Effector memory CD8-positive, alpha-beta T cell (primary cell): Measurements from ENCODE around the gene CTDNEP1.
A peak's percentile ranks its signal among the peaks of the same experiment; 100 is the strongest.
"Not testable (repeated sequence)": the region's sequence is repeated elsewhere in the genome, so short reads cannot be mapped to it uniquely, and the experiment has no call there.

ENCODE experiments used
- ATAC-seq: fragments of 150-1000 bp; cut with Tn5 transposase; replicated peaks from 2 replicates; pipeline ENCODE4 v1.10.0; 2021; ENCODE audit warnings: mild to moderate bottlenecking, moderate library complexity
- DNase-seq, 3 experiments: peaks; one replicate each; pipeline ENCODE4 v3.0.0; 2021
- H3K27ac Mint-ChIP-seq, 2 donors: one replicate each; pipeline ENCODE4 v1.8.0; 2022; ENCODE audit warnings: mild to moderate bottlenecking in 2 of 2, mixed read lengths in 2 of 2, moderate library complexity in 2 of 2
- H3K27me3 Mint-ChIP-seq, 2 donors: one replicate each; pipeline ENCODE4 v1.8.0; 2022; ENCODE audit warnings: mixed read lengths in 2 of 2
- H3K36me3 Mint-ChIP-seq: one replicate; pipeline ENCODE4 v1.8.0; 2022; ENCODE audit warnings: mild to moderate bottlenecking, moderate library complexity, mixed read lengths; ENCODE audit not compliant: insufficient read depth
- H3K4me1 Mint-ChIP-seq, 2 donors: one replicate each; pipeline ENCODE4 v1.8.0; 2022; ENCODE audit warnings: low read depth in 2 of 2, mixed read lengths in 2 of 2
- H3K4me3 Mint-ChIP-seq, 2 donors: one replicate each; pipeline ENCODE4 v1.8.0; 2022; ENCODE audit warnings: mild to moderate bottlenecking in 2 of 2, mixed read lengths in 2 of 2, moderate library complexity in 2 of 2
- H3K9me3 Mint-ChIP-seq, 2 donors: one replicate each; pipeline ENCODE4 v1.8.0; 2022; ENCODE audit warnings: mixed read lengths in 2 of 2

Gene CTDNEP1

GRCh38 chr17:7249214-7249613 is 2.3 kb downstream of the CTDNEP1 start:
- DNase-seq = no peak

GRCh38 chr17:7248796-7249195 is 2.7 kb downstream of the CTDNEP1 start:
- Mint-ChIP-seq H3K9me3 (no peaks in the 10 kb centered on the region), H3K4me1 (peaks cover 28 to 33% of the 10 kb centered on the region in 2 donors), H3K4me3 (no peak overlapping the region), H3K36me3 (peaks cover 52% of the 10 kb centered on the region), H3K27ac (peak overlapping the region in 1 of 2 donors; percentile 61), H3K27me3 (no peaks in the 10 kb centered on the region)
- DNase-seq = no peak
- ATAC-seq = no peak

More at GRCh38 chr17:7249214-7249613, 2.3 kb downstream of the CTDNEP1 start:
- no peaks in the 10 kb centered on the region for H3K27me3 Mint-ChIP-seq
- H3K4me1 Mint-ChIP-seq = peaks cover 28 to 33% of the 10 kb centered on the region in 2 donors
- no peak for ATAC-seq
- H3K36me3 Mint-ChIP-seq = peaks cover 50% of the 10 kb centered on the region
- H3K9me3 Mint-ChIP-seq = no peaks in the 10 kb centered on the region
- H3K27ac Mint-ChIP-seq = peak overlapping the region; percentile 19 to 61
- peak overlapping the region; percentile 51 to 95 for H3K4me3 Mint-ChIP-seq

GRCh38 chr17:7246779-7247178 is 4.8 kb downstream of the CTDNEP1 start:
- H3K4me3 Mint-ChIP-seq = no peak overlapping the region
- DNase-seq (no peak), ATAC-seq (no peak)
- H3K27me3 Mint-ChIP-seq = no peaks in the 10 kb centered on the region
- no peaks in the 10 kb centered on the region for H3K9me3 Mint-ChIP-seq
- peaks cover 58% of the 10 kb centered on the region for H3K36me3 Mint-ChIP-seq
- H3K4me1 Mint-ChIP-seq = peaks cover 28 to 34% of the 10 kb centered on the region in 2 donors
- peak overlapping the region in 1 of 2 donors; percentile 66 for H3K27ac Mint-ChIP-seq

GRCh38 chr17:7243838-7244237 is 7.7 kb downstream of the CTDNEP1 start:
- DNase-seq, H3K9me3 Mint-ChIP-seq, ATAC-seq, H3K27me3 Mint-ChIP-seq: not testable (repeated sequence)
- Mint-ChIP-seq H3K4me3 (peak overlapping the region in 1 of 2 donors; percentile 100), H3K36me3 (peaks cover 73% of the 10 kb centered on the region), H3K4me1 (peaks cover 34 to 39% of the 10 kb centered on the region in 2 donors), H3K27ac (peak overlapping the region; percentile 98 to 99)

- peaks cover 32 to 37% of the 10 kb centered on the region in 2 donors for H3K4me1 Mint-ChIP-seq
- H3K36me3 Mint-ChIP-seq = peaks cover 76% of the 10 kb centered on the region
- H3K4me3 Mint-ChIP-seq = peak overlapping the region; percentile 99 to 100
- ATAC-seq (no peak), DNase-seq (no peak)
- no peaks in the 10 kb centered on the region for H3K27me3 Mint-ChIP-seq
- no peaks in the 10 kb centered on the region for H3K9me3 Mint-ChIP-seq
- peak overlapping the region; percentile 98 to 99 for H3K27ac Mint-ChIP-seq
These were observed 8.1 kb downstream of the CTDNEP1 start for GRCh38 chr17:7243453-7243729.

- DNase-seq = peak; percentile 90 to 95 (median 93)
- H3K9me3 Mint-ChIP-seq = no peaks in the 10 kb centered on the region
- H3K4me1 Mint-ChIP-seq = peaks cover 33 to 37% of the 10 kb centered on the region in 2 donors
- H3K4me3 Mint-ChIP-seq = peak overlapping the region; percentile 99 to 100
- ATAC-seq = peak; percentile 53
- peak overlapping the region; percentile 98 to 99 for H3K27ac Mint-ChIP-seq
- no peaks in the 10 kb centered on the region for H3K27me3 Mint-ChIP-seq
- H3K36me3 Mint-ChIP-seq = peaks cover 76% of the 10 kb centered on the region
These were observed 8.6 kb downstream of the CTDNEP1 start for GRCh38 chr17:7242717-7243452.

- no peaks in the 10 kb centered on the region for H3K27me3 Mint-ChIP-seq
- no peaks in the 10 kb centered on the region for H3K9me3 Mint-ChIP-seq
- peak; percentile 45 for ATAC-seq
- H3K27ac Mint-ChIP-seq = peak within 1 kb of the TSS; percentile 98 to 99
- peak; percentile 88 to 93 (median 91) for DNase-seq
- H3K4me3 Mint-ChIP-seq = peak within 1 kb of the TSS; percentile 99 to 100
- H3K4me1 Mint-ChIP-seq = peaks cover 37 to 40% of the 10 kb centered on the region in 2 donors
- H3K36me3 Mint-ChIP-seq = peaks cover 84% of the 10 kb centered on the region
These were observed 9.5 kb downstream of the CTDNEP1 start, which contains the start of gene GABARAP for GRCh38 chr17:7241783-7242716. GABARAP (minus strand) TSS chr17:7242449; CDS start chr17:7242330, 119 bp downstream.

GRCh38 chr17:7241090-7241733 is 10.3 kb downstream of the CTDNEP1 start:
- Mint-ChIP-seq H3K4me1 (peaks cover 42 to 47% of the 10 kb centered on the region in 2 donors), H3K27me3 (no peaks in the 10 kb centered on the region), H3K4me3 (peak overlapping the region; percentile 99 to 100), H3K36me3 (peaks cover 84% of the 10 kb centered on the region), H3K27ac (peak overlapping the region; percentile 98 to 99), H3K9me3 (no peaks in the 10 kb centered on the region)
- no peak for DNase-seq
- ATAC-seq = no peak

GRCh38 chr17:7240375-7240774 is 11.2 kb downstream of the CTDNEP1 start:
- H3K36me3 Mint-ChIP-seq = peaks cover 83% of the 10 kb centered on the region
- peak overlapping the region; percentile 38 to 89 for H3K27ac Mint-ChIP-seq
- no peak for ATAC-seq
- peak overlapping the region; percentile 99 to 100 for H3K4me3 Mint-ChIP-seq
- no peaks in the 10 kb centered on the region for H3K27me3 Mint-ChIP-seq
- no peaks in the 10 kb centered on the region for H3K9me3 Mint-ChIP-seq
- DNase-seq = no peak
- peaks cover 46 to 54% of the 10 kb centered on the region in 2 donors for H3K4me1 Mint-ChIP-seq

- peak within 1 kb of the TSS; percentile 99 to 100 for H3K4me3 Mint-ChIP-seq
These were observed 12.2 kb downstream of the CTDNEP1 start, which contains the start of gene PHF23 for GRCh38 chr17:7239091-7240027. PHF23 (minus strand) TSS chr17:7239457; CDS start chr17:7239279, 178 bp downstream.

GRCh38 chr17:7238420-7239090 is 13.0 kb downstream of the CTDNEP1 start:
- peaks cover 88% of the 10 kb centered on the region for H3K36me3 Mint-ChIP-seq
- peak overlapping the region; percentile 89 to 91 for H3K27ac Mint-ChIP-seq
- peaks cover 57 to 69% of the 10 kb centered on the region in 2 donors for H3K4me1 Mint-ChIP-seq
- DNase-seq = peak in 2 of 3 experiments; percentile 18 to 33
- H3K4me3 Mint-ChIP-seq = peak overlapping the region; percentile 99 to 100
- no peak for ATAC-seq
- H3K27me3 Mint-ChIP-seq = no peaks in the 10 kb centered on the region
- no peaks in the 10 kb centered on the region for H3K9me3 Mint-ChIP-seq

More at GRCh38 chr17:7239091-7240027, 12.2 kb downstream of the CTDNEP1 start, which contains the start of gene PHF23:
- ATAC-seq (peak; percentile 66), DNase-seq (peak; percentile 86 to 91 (median 90))
- Mint-ChIP-seq H3K9me3 (no peaks in the 10 kb centered on the region), H3K27me3 (no peaks in the 10 kb centered on the region), H3K36me3 (peaks cover 85% of the 10 kb centered on the region), H3K4me1 (peaks cover 53 to 63% of the 10 kb centered on the region in 2 donors), H3K27ac (peak within 1 kb of the TSS; percentile 89 to 91)
